AG04450 (cell line): ENCODE results near the gene FAM107B. TPM values are rescaled to one million over a fixed set of nuclear protein-coding genes. Genes with fewer than 3 reads are reported as not detected.
A peak's percentile ranks its signal among the peaks of the same experiment; 100 is the strongest.

Experiments used
- CTCF ChIA-PET: fragments of 300-600, 350-600 bp; formaldehyde crosslinking; extraction: SDS; loops from one replicate; lab custom pipeline; 2022; ENCODE audit warnings: antibody characterized with exemption, inconsistent platforms; lab: Charles Lee
- POLR2A ChIA-PET: fragments of 350-600 bp; formaldehyde crosslinking; extraction: SDS; loops from one replicate; lab custom pipeline; 2021; ENCODE audit warnings: antibody characterized with exemption, inconsistent platforms; lab: Yijun Ruan, JAX
- DNase-seq: peaks from one replicate; pipeline ENCODE4 v3.0.0-alpha.2; 2011; ENCODE audit warnings: low read depth, low spot score
- H3K27ac ChIP-seq: one replicate; pipeline ENCODE4 v1.5.1; 2012; ENCODE audit warnings: low read depth, low read length, control low read depth
- H3K27me3 ChIP-seq: one replicate; pipeline ENCODE4 v1.6.0; 2012; ENCODE audit warnings: low read length; ENCODE audit not compliant: control insufficient read depth, insufficient read depth
- H3K4me3 ChIP-seq: 2 replicates; pipeline ENCODE4 v1.5.1; 2011; ENCODE audit warnings: mild to moderate bottlenecking, low read depth, low read length, control low read depth
- H3K9me3 ChIP-seq: 2 replicates; pipeline ENCODE4 v1.5.1; 2012; ENCODE audit warnings: low read length; ENCODE audit not compliant: control insufficient read depth, insufficient read depth
- CTCF ChIP-seq: IDR thresholded peaks from 2 replicates; pipeline ENCODE4 v1.5.1; 2011; ENCODE audit warnings: low read depth, low read length, control low read depth, inconsistent platforms
- polyA plus RNA-seq: library from polyadenylated mRNA; depleted of rRNA; stranded (reverse); fragments of >200 nt; gene quantifications from 2 replicates; pipeline ENCODE4 v1.2.3, GENCODE V29; 2011

Gene FAM107B
- polyA plus RNA-seq, 1 experiment: 41.4 TPM

- no peak for TF ChIP-seq CTCF
- H3K4me3 ChIP-seq: no peak overlapping the region
- DNase-seq: no peak
- H3K27me3 ChIP-seq: no peaks in the 10 kb centered on the region
- H3K27ac ChIP-seq: no peak overlapping the region
- ChIA-PET CTCF (no interaction called here), POLR2A (no interaction called here)
- no peaks in the 10 kb centered on the region for H3K9me3 ChIP-seq
Observed at GRCh38 chr10:14810969-14811953, 36.6 kb upstream of the FAM107B start.

GRCh38 chr10:14806318-14806717 is 31.6 kb upstream of the FAM107B start:
- ChIA-PET POLR2A (no interaction called here), CTCF (no interaction called here)
- DNase-seq: no peak
- H3K27ac ChIP-seq: no peak overlapping the region
- H3K27me3 ChIP-seq: peaks cover 9% of the 10 kb centered on the region
- no peak for TF ChIP-seq CTCF
- no peak overlapping the region for H3K4me3 ChIP-seq
- H3K9me3 ChIP-seq: no peaks in the 10 kb centered on the region

GRCh38 chr10:14803827-14804226 is 29.1 kb upstream of the FAM107B start:
- Histone ChIP-seq H3K9me3 (no peaks in the 10 kb centered on the region), H3K27ac (no peak overlapping the region), H3K4me3 (no peak overlapping the region), H3K27me3 (peaks cover 28% of the 10 kb centered on the region)
- TF ChIP-seq CTCF: no peak
- POLR2A ChIA-PET: no interaction called here
- CTCF ChIA-PET: no interaction called here
- DNase-seq: no peak

GRCh38 chr10:14801723-14802122 is 27.0 kb upstream of the FAM107B start:
- no peak for DNase-seq
- TF ChIP-seq CTCF: peak; percentile 24; the same call in 1 of the 2 replicates
- H3K4me3 ChIP-seq: no peak overlapping the region
- no peak overlapping the region for H3K27ac ChIP-seq
- ChIA-PET CTCF (no interaction called here), POLR2A (no interaction called here)
- H3K9me3 ChIP-seq: no peaks in the 10 kb centered on the region
- H3K27me3 ChIP-seq: peaks cover 28% of the 10 kb centered on the region

- POLR2A ChIA-PET: no interaction called here
- no peak for TF ChIP-seq CTCF
- no peak for DNase-seq
- no peak overlapping the region for H3K27ac ChIP-seq
- H3K9me3 ChIP-seq: no peaks in the 10 kb centered on the region
- CTCF ChIA-PET: no interaction called here
- peaks cover 28% of the 10 kb centered on the region for H3K27me3 ChIP-seq
- H3K4me3 ChIP-seq: no peak overlapping the region
Observed at GRCh38 chr10:14800397-14800796, 25.7 kb upstream of the FAM107B start.
